Uterus (tissue), 2 donors: ENCODE results near the gene NUP88.

Source experiments
- CTCF ChIP-seq, 4 experiments: fragments of 200-600 bp in 2 of 4; fragments of 450-650 bp in 2 of 4; sonication (generic) in 2 of 4; IDR thresholded peaks; one replicate each; pipeline ENCODE4 v1.5.1; 2016 to 2019; ENCODE audit warnings: antibody characterized with exemption in 4 of 4, mild to moderate bottlenecking in 2 of 4, moderate library complexity in 1 of 4
- POLR2A ChIP-seq, 2 donors: fragments of 450-650 bp; IDR thresholded peaks; one replicate each; pipeline ENCODE4 v1.6.1; 2016; ENCODE audit warnings: antibody characterized with exemption in 2 of 2, mild to moderate bottlenecking in 1 of 2, moderate library complexity in 1 of 2

GRCh38 chr17:5396612-5397011 is 22.9 kb downstream of the NUP88 start:
- TF ChIP-seq CTCF (IDR thresholded peaks at IDR 0.05) (no peak), POLR2A (IDR thresholded peaks at IDR 0.05) (no peak)
